Measurements from ENCODE around the gene TBC1D16.

Gene TBC1D16

GRCh38 chr17:79985943-79986391 is 49.7 kb downstream of the TBC1D16 start:
- H3K9ac ChIP-seq (ENCODE audit: low read depth, low read length), result no peak overlapping the region
- no peak overlapping the region for H3K4me3 ChIP-seq (ENCODE audit: low read depth in 1 of 2, low read length in 2 of 2)
- H2AFZ ChIP-seq (ENCODE audit: low read depth, low read length), result no peak overlapping the region
- H3K9me3 ChIP-seq (ENCODE audit: insufficient read depth, low read length, severe bottlenecking), result no peaks in the 10 kb centered on the region
- no peak for TF ChIP-seq CTCF (IDR thresholded peaks at IDR 0.05; ENCODE audit: borderline replicate concordance, extremely low read depth, low read length, poor library complexity, severe bottlenecking)
- no peak for TF ChIP-seq EZH2 (IDR thresholded peaks at IDR 0.05; ENCODE audit: borderline replicate concordance, low read depth, low read length, severe bottlenecking)
- H3K36me3 ChIP-seq (ENCODE audit: insufficient read depth, low read length), result no peaks in the 10 kb centered on the region
- H3K79me2 ChIP-seq (ENCODE audit: insufficient read depth, low read length), result no peaks in the 10 kb centered on the region
- DNase-seq, result no peak
- no peaks in the 10 kb centered on the region; the same call in 1 of the 2 replicates for H4K20me1 ChIP-seq (ENCODE audit: insufficient read depth, low read length)
- H3K27me3 ChIP-seq (ENCODE audit: insufficient read depth, low read length, poor library complexity), result no peaks in the 10 kb centered on the region
- H3K27ac ChIP-seq (ENCODE audit: low read length), result no peak overlapping the region
- ATAC-seq (ENCODE audit: insufficient read depth, low read depth), result no peak
- H3K4me2 ChIP-seq (ENCODE audit: insufficient read depth, low read length), result no peak overlapping the region
- no peaks in the 10 kb centered on the region for H3K4me1 ChIP-seq (ENCODE audit: insufficient read depth, low read length)

GRCh38 chr17:79985361-79985942 is 50.2 kb downstream of the TBC1D16 start:
- no peak for TF ChIP-seq CTCF (IDR thresholded peaks at IDR 0.05; ENCODE audit: borderline replicate concordance, extremely low read depth, low read length, poor library complexity, severe bottlenecking)
- no peak overlapping the region for H3K4me2 ChIP-seq (ENCODE audit: insufficient read depth, low read length)
- H2AFZ ChIP-seq (ENCODE audit: low read depth, low read length), result no peak overlapping the region
- H3K79me2 ChIP-seq (ENCODE audit: insufficient read depth, low read length), result no peaks in the 10 kb centered on the region
- no peaks in the 10 kb centered on the region for H3K4me1 ChIP-seq (ENCODE audit: insufficient read depth, low read length)
- no peaks in the 10 kb centered on the region for H4K20me1 ChIP-seq (ENCODE audit: insufficient read depth, low read length)
- DNase-seq (no peak), ATAC-seq (ENCODE audit: insufficient read depth, low read depth) (no peak)
- no peaks in the 10 kb centered on the region for H3K36me3 ChIP-seq (ENCODE audit: insufficient read depth, low read length)
- H3K27ac ChIP-seq (ENCODE audit: low read length), result no peak overlapping the region
- H3K4me3 ChIP-seq (ENCODE audit: low read depth in 1 of 2, low read length in 2 of 2), result no peak overlapping the region
- H3K27me3 ChIP-seq (ENCODE audit: insufficient read depth, low read length, poor library complexity), result no peaks in the 10 kb centered on the region
- H3K9ac ChIP-seq (ENCODE audit: low read depth, low read length), result no peak overlapping the region
- H3K9me3 ChIP-seq (ENCODE audit: insufficient read depth, low read length, severe bottlenecking), result no peaks in the 10 kb centered on the region

- Histone ChIP-seq H3K4me2 (ENCODE audit: insufficient read depth, low read length) (no peak overlapping the region), H3K9me3 (ENCODE audit: insufficient read depth, low read length, severe bottlenecking) (no peaks in the 10 kb centered on the region), H3K27me3 (ENCODE audit: insufficient read depth, low read length, poor library complexity) (no peaks in the 10 kb centered on the region), H3K9ac (ENCODE audit: low read depth, low read length) (no peak overlapping the region), H2AFZ (ENCODE audit: low read depth, low read length) (no peak overlapping the region), H3K4me1 (ENCODE audit: insufficient read depth, low read length) (no peaks in the 10 kb centered on the region), H4K20me1 (ENCODE audit: insufficient read depth, low read length) (no peaks in the 10 kb centered on the region), H3K4me3 (ENCODE audit: low read depth in 1 of 2, low read length in 2 of 2) (no peak overlapping the region), H3K36me3 (ENCODE audit: insufficient read depth, low read length) (no peaks in the 10 kb centered on the region), H3K27ac (ENCODE audit: low read length) (no peak overlapping the region), H3K79me2 (ENCODE audit: insufficient read depth, low read length) (no peaks in the 10 kb centered on the region)
- ATAC-seq (ENCODE audit: insufficient read depth, low read depth) (no peak), DNase-seq (no peak)
- TF ChIP-seq CTCF (IDR thresholded peaks at IDR 0.05; ENCODE audit: borderline replicate concordance, extremely low read depth, low read length, poor library complexity, severe bottlenecking), result no peak
- no peak for TF ChIP-seq EZH2 (IDR thresholded peaks at IDR 0.05; ENCODE audit: borderline replicate concordance, low read depth, low read length, severe bottlenecking)
Measured at GRCh38 chr17:79984877-79985276, 50.8 kb downstream of the TBC1D16 start.
